Naive thymus-derived CD8-positive, alpha-beta T cell (primary cell): Measurements from ENCODE around the gene ID1. TPM values are rescaled to one million over a fixed set of nuclear protein-coding genes. Genes with fewer than 3 reads are reported as not detected.
A peak's percentile ranks its signal among the peaks of the same experiment; 100 is the strongest.
"Not testable (repeated sequence)": the region's sequence is repeated elsewhere in the genome, so short reads cannot be mapped to it uniquely, and the experiment has no call there.

Experiments used
- ATAC-seq, 2 donors: fragments of 150-1000 bp; cut with Tn5 transposase in 1 of 2; sonication (Bioruptor Pico), chemical (Tn5 transposase) in 1 of 2; 1 replicate in 1 of 2; 2 replicates in 1 of 2; pipeline ENCODE4 v1.10.0; 2021; ENCODE audit warnings: mild to moderate bottlenecking in 2 of 2, moderate library complexity in 2 of 2
- POLR2A ChIA-PET: fragments of 350-600 bp; sonication (Branson Sonifier 250); formaldehyde crosslinking; loops from one replicate; lab custom pipeline; 2021; ENCODE audit warnings: antibody characterized with exemption; lab: Charles Lee
- DNase-seq, 10 donors: peaks; one replicate each; pipeline versions ENCODE4 v3.0.0 to v3.0.0-alpha.2; 2020 to 2022
- H3K27ac Mint-ChIP-seq, 10 donors: one replicate each; pipeline ENCODE4 v1.8.0; 2020 to 2022; ENCODE audit warnings: mild to moderate bottlenecking in 10 of 10, mixed read lengths in 10 of 10, moderate library complexity in 4 of 10, inconsistent platforms in 1 of 10
- H3K27me3 Mint-ChIP-seq, 5 donors: one replicate each; pipeline ENCODE4 v1.8.0; 2021 to 2022; ENCODE audit warnings: mixed read lengths in 5 of 5
- H3K36me3 Mint-ChIP-seq, 3 donors: one replicate each; pipeline ENCODE4 v1.8.0; 2020 to 2022; ENCODE audit warnings: mixed read lengths in 3 of 3, mild to moderate bottlenecking in 2 of 3, inconsistent platforms in 1 of 3
- H3K4me1 Mint-ChIP-seq, 4 donors: one replicate each; pipeline ENCODE4 v1.8.0; 2021 to 2022; ENCODE audit warnings: mixed read lengths in 4 of 4
- H3K4me3 Mint-ChIP-seq, 10 donors: one replicate each; pipeline ENCODE4 v1.8.0; 2020 to 2022; ENCODE audit warnings: mild to moderate bottlenecking in 10 of 10, mixed read lengths in 10 of 10, moderate library complexity in 6 of 10, inconsistent platforms in 1 of 10
- H3K9me3 Mint-ChIP-seq, 9 donors: one replicate each; pipeline ENCODE4 v1.8.0; 2020 to 2022; ENCODE audit warnings: mixed read lengths in 9 of 9, mild to moderate bottlenecking in 3 of 9, inconsistent platforms in 1 of 9, moderate library complexity in 1 of 9
- polyA plus RNA-seq, 3 donors: library from polyadenylated mRNA; unstranded; fragments of 300-500 nt; fragmentation: Illumina TruSeq; gene quantifications; one replicate each; pipeline ENCODE4 v1.2.3, GENCODE V29; 2021
- total RNA-seq, 8 experiments: library from RNA in 2 of 8; stranded (reverse) in 2 of 8; gene quantifications; one replicate each; pipeline ENCODE4 v1.2.3 and lab custom pipeline; 2021 to 2026

Gene ID1
- total and polyA plus RNA-seq, 5 experiments from 2014 or later = 0.29 to 1.3 (median 0.87) TPM

DNA sequence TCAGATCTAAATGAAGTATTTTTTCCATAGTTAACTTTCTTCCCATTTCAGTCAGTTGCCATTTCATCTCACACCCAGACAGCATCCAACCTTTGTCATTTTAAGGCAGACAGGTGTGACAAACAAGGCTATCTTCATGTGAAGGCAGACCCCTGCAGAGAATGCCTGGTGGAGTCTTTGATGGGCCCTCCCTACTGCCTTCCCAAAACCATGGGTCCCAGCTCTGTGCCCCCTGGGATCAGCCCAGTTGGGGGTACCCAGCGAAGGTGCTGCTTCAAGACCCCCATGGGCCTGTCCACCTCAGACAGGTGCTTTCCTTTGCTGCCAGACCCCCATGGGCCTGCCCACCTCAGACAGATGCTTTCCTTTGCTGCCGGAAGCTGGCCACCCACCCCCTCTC lies 28.3 kb upstream of the ID1 start:
- Mint-ChIP-seq H3K27ac (peak overlapping the region in 6 of 10 donors; percentile 46 to 94 (median 76)), H3K27me3 (no peaks in the 10 kb centered on the region), H3K4me1 (peaks cover 6 to 35% (median 24%) of the 10 kb centered on the region in 4 donors), H3K4me3 (peak overlapping the region in 5 of 10 donors; percentile 6 to 59 (median 9)), H3K36me3 (peaks cover 0 to 2% (median 0%) of the 10 kb centered on the region in 3 donors), H3K9me3 (no peaks in the 10 kb centered on the region)
- POLR2A ChIA-PET = interaction anchor here (1.1 kb wide), 1 partner anchor 20 kb away, joined by 4 read pairs; no protein-coding TSS in a partner anchor
- DNase-seq (no peak), ATAC-seq (no peak)

DNA sequence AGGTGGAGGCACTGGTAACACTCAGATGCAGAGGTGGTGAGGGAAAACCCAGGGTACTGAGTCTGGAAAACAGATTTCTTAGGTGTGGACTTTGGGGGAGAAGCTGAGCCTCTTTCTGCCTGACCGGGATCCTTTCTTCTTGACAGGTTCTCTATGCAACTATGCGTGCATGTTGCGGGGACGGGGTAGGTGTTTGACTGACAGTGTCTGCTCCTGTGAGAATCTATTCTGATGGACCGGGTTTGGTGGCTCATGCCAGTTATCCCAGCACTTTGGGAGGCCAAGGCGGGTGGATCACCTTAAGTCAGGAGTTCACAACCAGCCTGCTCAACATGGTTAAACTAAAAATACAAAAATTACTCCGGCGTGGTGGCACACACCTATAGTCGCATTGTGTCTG lies 27.9 kb upstream of the ID1 start:
- ATAC-seq (no peak), DNase-seq (no peak)
- Mint-ChIP-seq H3K9me3 (no peaks in the 10 kb centered on the region), H3K4me3 (peak overlapping the region; percentile 59 to 85 (median 76)), H3K4me1 (peaks cover 4 to 33% (median 20%) of the 10 kb centered on the region in 4 donors), H3K27me3 (no peaks in the 10 kb centered on the region), H3K27ac (peak overlapping the region; percentile 48 to 95 (median 86)), H3K36me3 (peaks cover 0 to 2% (median 0%) of the 10 kb centered on the region in 3 donors)
- POLR2A ChIA-PET = interaction anchor here (0.7 to 1.8 kb wide), 4 partner anchors 9 to 28 kb away, joined by 3 to 10 read pairs (median 4); partner anchors contain the start of gene ID1

DNA sequence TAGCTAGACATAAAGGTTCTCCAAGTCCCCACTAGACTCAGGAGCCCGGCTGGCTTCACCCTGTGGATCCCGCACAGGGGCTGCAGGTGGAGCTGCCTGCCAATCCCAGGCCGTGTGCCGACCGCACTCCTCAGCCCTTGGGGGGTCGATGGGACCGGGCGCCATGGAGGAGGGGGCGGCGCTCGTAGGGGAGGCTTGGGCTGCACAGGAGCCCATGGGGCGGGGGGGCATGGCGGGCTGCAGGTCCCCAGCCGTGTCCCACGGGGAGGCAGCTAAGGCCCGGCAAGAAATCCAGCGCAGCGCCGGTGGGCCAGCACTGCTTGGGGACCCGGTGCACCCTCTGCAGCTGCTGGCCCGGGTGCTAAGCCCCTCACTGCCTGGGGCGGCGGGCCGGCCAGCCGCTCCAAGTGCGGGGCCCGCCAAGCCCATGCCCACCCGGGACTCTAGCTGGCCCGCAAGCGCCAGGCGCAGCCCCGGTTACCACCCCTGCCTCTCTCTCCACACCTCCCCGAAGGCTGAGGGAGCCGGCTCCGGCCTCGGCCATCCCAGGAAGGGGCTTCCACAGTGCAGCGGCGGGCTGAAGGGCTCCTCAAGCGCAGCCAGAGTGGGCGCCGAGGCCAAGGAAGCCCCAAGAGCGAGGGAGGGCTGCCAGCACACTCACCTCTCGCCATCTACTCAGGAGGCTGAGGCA lies 26.5 kb upstream of the ID1 start:
- Mint-ChIP-seq H3K27ac (no peak overlapping the region), H3K9me3 (no peaks in the 10 kb centered on the region), H3K4me1 (peaks cover 2 to 24% (median 11%) of the 10 kb centered on the region in 4 donors), H3K27me3 (no peaks in the 10 kb centered on the region), H3K4me3 (no peak overlapping the region), H3K36me3 (peaks cover 0 to 2% (median 0%) of the 10 kb centered on the region in 3 donors)
- DNase-seq (no peak), ATAC-seq (no peak)
- POLR2A ChIA-PET = interaction anchor here (0.9 to 1.8 kb wide), 3 partner anchors 9 to 145 kb away, joined by 3 to 10 read pairs (median 6); partner anchors contain the start of gene ID1

- Mint-ChIP-seq H3K36me3 (peaks cover 0 to 2% (median 0%) of the 10 kb centered on the region in 3 donors), H3K27ac (peak overlapping the region in 2 of 10 donors; percentile 1 to 5), H3K9me3 (no peaks in the 10 kb centered on the region), H3K4me1 (peaks cover 2 to 17% (median 6%) of the 10 kb centered on the region in 4 donors), H3K4me3 (no peak overlapping the region), H3K27me3 (no peaks in the 10 kb centered on the region)
- POLR2A ChIA-PET = no interaction called here
- ATAC-seq (no peak), DNase-seq (no peak)
These were observed 25.8 kb upstream of the ID1 start for GRCh38 chr20:31579245-31579644.

- not testable (repeated sequence) for DNase-seq, H3K27ac Mint-ChIP-seq, ATAC-seq, H3K9me3 Mint-ChIP-seq, H3K4me3 Mint-ChIP-seq, H3K27me3 Mint-ChIP-seq, H3K36me3 Mint-ChIP-seq
- POLR2A ChIA-PET = interaction anchor here (0.8 kb wide), 1 partner anchor 26 kb away, joined by 4 read pairs; no protein-coding TSS in a partner anchor
- H3K4me1 Mint-ChIP-seq = peaks cover 2 to 17% (median 6%) of the 10 kb centered on the region in 4 donors
These were observed 25.0 kb upstream of the ID1 start for GRCh38 chr20:31579941-31580651.

GRCh38 chr20:31580706-31581105 lies 24.4 kb upstream of the ID1 start:
- DNase-seq (no peak), ATAC-seq (no peak)
- H3K27me3 Mint-ChIP-seq = peaks cover 0 to 5% (median 0%) of the 10 kb centered on the region in 5 donors
- POLR2A ChIA-PET = interaction anchor here (0.8 kb wide), 1 partner anchor 26 kb away, joined by 4 read pairs; no protein-coding TSS in a partner anchor
- no peak overlapping the region for H3K4me3 Mint-ChIP-seq
- H3K9me3 Mint-ChIP-seq = no peaks in the 10 kb centered on the region
- peaks cover 2 to 17% (median 6%) of the 10 kb centered on the region in 4 donors for H3K4me1 Mint-ChIP-seq
- peak overlapping the region in 1 of 10 donors; percentile 18 for H3K27ac Mint-ChIP-seq
- H3K36me3 Mint-ChIP-seq = peaks cover 0 to 2% (median 0%) of the 10 kb centered on the region in 3 donors

DNA sequence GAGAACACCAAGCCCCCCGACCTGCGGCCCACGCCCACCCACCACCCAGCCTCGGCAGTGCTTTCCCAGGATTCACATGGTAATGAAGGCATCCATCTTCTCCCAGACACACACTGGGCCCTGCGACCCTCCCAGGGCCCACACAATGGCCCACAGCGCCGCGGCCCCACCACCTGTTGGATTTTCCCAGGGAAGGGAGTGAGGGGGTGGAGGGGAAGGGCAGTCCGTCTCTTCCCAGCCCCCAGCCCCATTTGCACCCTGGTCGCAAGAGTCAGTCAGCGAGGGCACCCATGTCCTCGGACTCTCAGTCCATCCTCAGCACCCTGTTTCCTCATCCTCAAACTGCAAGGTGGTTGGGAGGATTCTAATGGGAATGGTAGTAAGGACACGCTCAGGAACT lies 23.7 kb upstream of the ID1 start:
- peaks cover 2 to 18% (median 6%) of the 10 kb centered on the region in 4 donors for H3K4me1 Mint-ChIP-seq
- H3K27me3 Mint-ChIP-seq = peaks cover 0 to 8% (median 0%) of the 10 kb centered on the region in 5 donors
- peaks cover 0 to 2% (median 0%) of the 10 kb centered on the region in 3 donors for H3K36me3 Mint-ChIP-seq
- POLR2A ChIA-PET = no interaction called here
- DNase-seq (no peak), ATAC-seq (no peak)
- H3K4me3 Mint-ChIP-seq = no peak overlapping the region
- peaks cover 0 to 1% (median 0%) of the 10 kb centered on the region in 9 donors for H3K9me3 Mint-ChIP-seq
- no peak overlapping the region for H3K27ac Mint-ChIP-seq

GRCh38 chr20:31587545-31588389 lies 17.3 kb upstream of the ID1 start:
- Mint-ChIP-seq H3K36me3 (no peaks in the 10 kb centered on the region), H3K4me1 (peaks cover 7 to 9% (median 8%) of the 10 kb centered on the region in 4 donors), H3K4me3 (peak overlapping the region; percentile 72 to 88 (median 82)), H3K9me3 (peaks cover 0 to 2% (median 0%) of the 10 kb centered on the region in 9 donors), H3K27me3 (peaks cover 8 to 29% (median 16%) of the 10 kb centered on the region in 5 donors), H3K27ac (peak overlapping the region in 3 of 10 donors; percentile 3 to 86 (median 75))
- POLR2A ChIA-PET = interaction anchor here (0.7 to 1.1 kb wide), 2 partner anchors 9 to 22 kb away, joined by 5 to 6 read pairs; no protein-coding TSS in a partner anchor
- ATAC-seq (peak; percentile 62 to 73), DNase-seq (no peak)

- Mint-ChIP-seq H3K27me3 (peaks cover 8 to 27% (median 16%) of the 10 kb centered on the region in 5 donors), H3K4me3 (no peak overlapping the region), H3K9me3 (peaks cover 0 to 2% (median 0%) of the 10 kb centered on the region in 9 donors), H3K4me1 (peaks cover 8 to 11% (median 9%) of the 10 kb centered on the region in 4 donors), H3K27ac (no peak overlapping the region), H3K36me3 (no peaks in the 10 kb centered on the region)
- DNase-seq (no peak), ATAC-seq (no peak)
- POLR2A ChIA-PET = no interaction called here
These were observed 14.3 kb upstream of the ID1 start for GRCh38 chr20:31590717-31591225.

- Mint-ChIP-seq H3K27me3 (peaks cover 3 to 15% (median 8%) of the 10 kb centered on the region in 5 donors), H3K36me3 (no peaks in the 10 kb centered on the region), H3K9me3 (no peaks in the 10 kb centered on the region), H3K4me1 (peaks cover 0 to 7% (median 3%) of the 10 kb centered on the region in 4 donors), H3K27ac (no peak overlapping the region), H3K4me3 (no peak overlapping the region)
- no peak for ATAC-seq
- DNase-seq = no peak
- POLR2A ChIA-PET = interaction anchor here (0.7 kb wide), 1 partner anchor 82 kb away, joined by 3 read pairs; no protein-coding TSS in a partner anchor
These were observed 11.7 kb upstream of the ID1 start for GRCh38 chr20:31593221-31594001.

- POLR2A ChIA-PET = no interaction called here
- DNase-seq = no peak
- Mint-ChIP-seq H3K4me3 (no peak overlapping the region), H3K27ac (no peak overlapping the region), H3K4me1 (peaks cover 0 to 5% (median under 1%) of the 10 kb centered on the region in 4 donors), H3K27me3 (peaks cover 0 to 9% (median 1%) of the 10 kb centered on the region in 5 donors), H3K9me3 (no peaks in the 10 kb centered on the region), H3K36me3 (no peaks in the 10 kb centered on the region)
- no peak for ATAC-seq
These were observed 11.0 kb upstream of the ID1 start for GRCh38 chr20:31594002-31594557.
